ENCODE data around the gene KBTBD6.
"Not testable (repeated sequence)": the region's sequence is repeated elsewhere in the genome, so short reads cannot be mapped to it uniquely, and the experiment has no call there.

Gene KBTBD6

DNA sequence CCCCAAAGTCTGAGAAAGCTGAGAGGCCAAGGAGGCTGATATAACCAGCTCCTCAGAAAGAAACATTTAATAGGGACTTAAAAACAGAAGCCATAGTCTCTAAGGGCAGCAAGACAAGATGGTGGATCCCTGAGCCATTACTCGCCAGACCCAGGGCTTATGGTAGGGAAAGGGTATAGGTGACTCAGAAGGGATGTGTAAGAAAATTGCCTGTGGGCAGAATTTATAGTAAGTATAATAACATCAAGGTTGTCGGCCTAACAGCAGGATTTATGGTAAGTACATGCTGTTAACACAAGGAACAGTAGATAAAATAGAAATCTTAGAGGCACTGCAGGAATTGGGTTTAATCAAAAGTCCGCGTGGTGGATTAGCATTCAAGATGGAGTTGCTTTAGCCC lies 14.7 kb downstream of the KBTBD6 start:
- CTCF ChIA-PET: interaction anchor here (1.4 to 1.6 kb wide), 3 partner anchors 11 to 99 kb away, joined by 3 read pairs; no protein-coding TSS in a partner anchor
- no peak for DNase-seq (ENCODE audit: extremely low spot score)
- POLR2A ChIA-PET: no interaction called here
- no peak for TF ChIP-seq CTCF (IDR thresholded peaks at IDR 0.05; ENCODE audit: control extremely low read depth, extremely low read depth, low read depth, missing control alignments)

- DNase-seq (ENCODE audit: extremely low spot score): no peak
- CTCF ChIA-PET: interaction anchor here (1.1 to 1.6 kb wide), 3 partner anchors 7 to 16 kb away, joined by 3 to 5 read pairs (median 3); no protein-coding TSS in a partner anchor
- no peak for TF ChIP-seq CTCF (IDR thresholded peaks at IDR 0.05; ENCODE audit: control extremely low read depth, extremely low read depth, low read depth, missing control alignments)
Measured at GRCh38 chr13:41111454-41111853, 21.1 kb downstream of the KBTBD6 start.

DNA sequence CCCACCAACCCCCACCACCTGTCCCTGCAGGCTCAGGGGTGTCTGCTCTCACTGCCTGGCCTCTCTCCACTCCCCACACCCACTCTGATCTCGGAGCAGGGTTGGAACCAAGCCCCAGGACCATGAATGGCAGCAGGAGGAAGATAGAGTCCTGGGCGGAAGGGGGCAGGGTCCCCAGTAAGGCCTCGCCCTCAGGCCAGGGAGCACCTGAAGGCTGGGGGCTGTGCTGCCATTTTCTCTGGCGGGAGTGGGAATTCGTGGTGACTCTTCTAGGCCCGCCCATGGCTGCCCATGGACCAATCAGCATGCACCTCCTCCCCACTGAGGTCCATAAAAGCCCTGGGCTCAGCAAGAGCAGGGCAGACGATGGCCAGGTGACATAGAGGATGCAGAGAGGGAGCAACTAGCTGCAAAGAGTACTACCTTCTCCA lies 25.0 kb downstream of the KBTBD6 start:
- no peak for DNase-seq (ENCODE audit: extremely low spot score)
- CTCF ChIA-PET: interaction anchor here (0.7 to 1.1 kb wide), 2 partner anchors 9 kb away, joined by 3 to 4 read pairs; no protein-coding TSS in a partner anchor
- TF ChIP-seq CTCF (IDR thresholded peaks at IDR 0.05; ENCODE audit: control extremely low read depth, extremely low read depth, low read depth, missing control alignments): no peak

More at GRCh38 chr13:41111454-41111853, 21.1 kb downstream of the KBTBD6 start:
- POLR2A ChIA-PET: no interaction called here

GRCh38 chr13:41107104-41107571 lies 25.5 kb downstream of the KBTBD6 start:
- ChIA-PET CTCF (interaction anchor here (1.1 kb wide), 1 partner anchor 9 kb away, joined by 3 read pairs; no protein-coding TSS in a partner anchor), POLR2A (no interaction called here)
- TF ChIP-seq CTCF (IDR thresholded peaks at IDR 0.05; ENCODE audit: control extremely low read depth, extremely low read depth, low read depth, missing control alignments): no peak
- DNase-seq (ENCODE audit: extremely low spot score): no peak

More for the DNA sequence above, 25.0 kb downstream of the KBTBD6 start:
- POLR2A ChIA-PET: no interaction called here

DNA sequence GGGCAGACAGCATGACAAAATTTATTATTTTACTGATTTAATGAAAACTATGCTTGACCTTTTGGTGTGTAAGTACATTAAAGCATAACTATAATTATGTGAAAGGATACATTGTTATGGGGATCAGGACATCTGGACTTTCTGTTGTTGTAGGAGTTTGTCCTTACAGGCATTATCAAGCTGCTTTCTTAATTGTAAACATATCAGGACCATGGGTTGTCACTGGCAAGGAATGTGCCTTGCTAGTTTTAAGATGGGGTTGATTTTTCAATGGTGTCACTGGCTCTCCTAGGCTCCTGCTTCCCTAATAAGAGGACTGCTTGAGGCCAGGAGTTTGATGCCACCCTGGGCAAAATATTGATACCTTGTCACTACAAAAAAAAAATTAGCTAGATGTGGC lies 32.6 kb downstream of the KBTBD6 start:
- ChIA-PET POLR2A (no interaction called here), CTCF (interaction anchor here (0.5 to 1.3 kb wide), 6 partner anchors 10 to 176 kb away, joined by 3 to 5 read pairs (median 3); no protein-coding TSS in a partner anchor)
- no peak for TF ChIP-seq CTCF (IDR thresholded peaks at IDR 0.05; ENCODE audit: control extremely low read depth, extremely low read depth, low read depth, missing control alignments)
- no peak for DNase-seq (ENCODE audit: extremely low spot score)

DNA sequence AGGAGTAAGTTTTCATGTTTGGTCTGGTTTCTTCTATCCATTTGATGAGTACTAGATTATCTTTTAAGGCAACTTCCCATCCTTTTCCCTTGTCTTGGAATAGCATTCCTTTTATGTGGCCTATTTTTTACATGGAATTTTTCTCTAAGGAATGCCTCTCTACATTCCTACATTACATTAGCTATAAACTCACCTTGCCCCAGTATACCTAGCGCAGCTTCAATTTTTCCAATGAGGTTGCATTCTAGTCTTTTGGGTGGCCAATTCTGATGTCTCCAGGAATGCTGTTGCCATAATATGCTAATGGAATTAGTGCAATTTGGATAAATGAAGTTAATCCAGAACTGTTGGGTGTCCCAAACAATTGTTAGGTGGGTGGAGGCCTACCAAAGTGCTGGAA lies 33.8 kb downstream of the KBTBD6 start:
- POLR2A ChIA-PET: no interaction called here
- no peak for TF ChIP-seq CTCF (IDR thresholded peaks at IDR 0.05; ENCODE audit: control extremely low read depth, extremely low read depth, low read depth, missing control alignments)
- no peak for DNase-seq (ENCODE audit: extremely low spot score)
- CTCF ChIA-PET: interaction anchor here (1.0 to 1.1 kb wide), 2 partner anchors 8 to 174 kb away, joined by 3 read pairs; no protein-coding TSS in a partner anchor

GRCh38 chr13:41095681-41096080 lies 36.9 kb downstream of the KBTBD6 start:
- POLR2A ChIA-PET; DNase-seq (ENCODE audit: extremely low spot score); CTCF ChIA-PET: not testable (repeated sequence)
